Measurements from ENCODE around the gene MTERF4. TPM values are rescaled to one million over a fixed set of nuclear protein-coding genes. Genes with fewer than 3 reads are reported as not detected.
A peak's percentile ranks its signal among the peaks of the same experiment; 100 is the strongest.

Gene MTERF4
- total and polyA plus RNA-seq, 2 of the 13 experiments (the other 11 are each of a cell fraction or from before 2014, with no cell fraction given): 50.5 to 59.8 TPM

GRCh38 chr2:241149925-241150659 is 48.0 kb upstream of the MTERF4 start, which contains the start of gene PPP1R7 (continued):
- TF ChIP-seq ZNF776 (CRISPR knock-in tag; IDR thresholded peaks at IDR 0.05) (peak; percentile 78; the same call in 1 of the 2 replicates), MED8 (CRISPR knock-in tag; IDR thresholded peaks at IDR 0.05; ENCODE audit: insufficient replicate concordance) (peak; percentile 10), SMAD3 (CRISPR knock-in tag; IDR thresholded peaks at IDR 0.05) (peak; percentile 19; the same call in 1 of the 2 replicates), ZNF24 (IDR thresholded peaks at IDR 0.05) (no peak), AHR (CRISPR knock-in tag; IDR thresholded peaks at IDR 0.05) (0 out of 2 replicates have a peak, but pooled peaks have one; percentile 18), YEATS2 (CRISPR knock-in tag; IDR thresholded peaks at IDR 0.05; ENCODE audit: borderline replicate concordance) (peak; percentile 18; the same call in 1 of the 2 replicates), SP2 (CRISPR knock-in tag; IDR thresholded peaks at IDR 0.05) (peak; percentile 72), CREM (IDR thresholded peaks at IDR 0.05) (peak; percentile 73), CREM (CRISPR knock-in tag; IDR thresholded peaks at IDR 0.05) (no peak), SAFB2 (CRISPR knock-in tag; IDR thresholded peaks at IDR 0.05; ENCODE audit: borderline replicate concordance, low read depth) (peak; percentile 74; the same call in 1 of the 2 replicates), POGK (CRISPR knock-in tag; conservative IDR thresholded peaks at IDR 0.05) (no peak), GLMP (CRISPR knock-in tag; IDR thresholded peaks at IDR 0.05; ENCODE audit: borderline replicate concordance) (no peak), ZNF121 (CRISPR knock-in tag; IDR thresholded peaks at IDR 0.05) (peak; percentile 57), RBAK (CRISPR knock-in tag; IDR thresholded peaks at IDR 0.05) (0 out of 2 replicates have a peak, but pooled peaks have one; percentile 35), FOXO1 (CRISPR knock-in tag; IDR thresholded peaks at IDR 0.05) (peak; percentile 5), TRIM24 (CRISPR knock-in tag; IDR thresholded peaks at IDR 0.05) (no peak), ZNF766 (CRISPR knock-in tag; IDR thresholded peaks at IDR 0.05; ENCODE audit: borderline replicate concordance) (peak; percentile 4; the same call in 1 of the 2 replicates), HES4 (CRISPR knock-in tag; IDR thresholded peaks at IDR 0.05; ENCODE audit: borderline replicate concordance) (peak; percentile 83; the same call in 1 of the 2 replicates), FOXK1 (CRISPR knock-in tag; IDR thresholded peaks at IDR 0.05; ENCODE audit: borderline replicate concordance, low read depth) (peak; percentile 33; the same call in 1 of the 2 replicates), ZNF614 (CRISPR knock-in tag; IDR thresholded peaks at IDR 0.05; ENCODE audit: borderline replicate concordance) (peak; percentile 75; the same call in 1 of the 2 replicates)
- TF ChIP-seq, protein P1, sequence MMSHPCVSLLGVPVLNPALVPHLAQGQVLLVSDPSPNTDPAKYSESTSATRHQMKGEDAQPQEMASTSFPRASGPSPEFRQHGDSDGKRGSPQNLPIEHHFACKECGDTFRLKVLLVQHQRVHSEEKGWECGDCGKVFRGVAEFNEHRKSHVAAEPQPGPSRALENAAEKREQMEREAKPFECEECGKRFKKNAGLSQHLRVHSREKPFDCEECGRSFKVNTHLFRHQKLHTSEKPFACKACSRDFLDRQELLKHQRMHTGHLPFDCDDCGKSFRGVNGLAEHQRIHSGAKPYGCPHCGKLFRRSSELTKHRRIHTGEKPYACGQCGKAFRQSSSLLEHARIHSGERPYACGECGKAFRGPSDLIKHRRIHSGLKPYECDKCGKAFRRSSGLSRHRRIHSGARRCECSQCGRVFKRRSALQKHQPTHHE (CRISPR knock-in tag; IDR thresholded peaks at IDR 0.05; ENCODE audit: borderline replicate concordance): peak; percentile 96; the same call in 1 of the 2 replicates
- TF ChIP-seq, protein P2, sequence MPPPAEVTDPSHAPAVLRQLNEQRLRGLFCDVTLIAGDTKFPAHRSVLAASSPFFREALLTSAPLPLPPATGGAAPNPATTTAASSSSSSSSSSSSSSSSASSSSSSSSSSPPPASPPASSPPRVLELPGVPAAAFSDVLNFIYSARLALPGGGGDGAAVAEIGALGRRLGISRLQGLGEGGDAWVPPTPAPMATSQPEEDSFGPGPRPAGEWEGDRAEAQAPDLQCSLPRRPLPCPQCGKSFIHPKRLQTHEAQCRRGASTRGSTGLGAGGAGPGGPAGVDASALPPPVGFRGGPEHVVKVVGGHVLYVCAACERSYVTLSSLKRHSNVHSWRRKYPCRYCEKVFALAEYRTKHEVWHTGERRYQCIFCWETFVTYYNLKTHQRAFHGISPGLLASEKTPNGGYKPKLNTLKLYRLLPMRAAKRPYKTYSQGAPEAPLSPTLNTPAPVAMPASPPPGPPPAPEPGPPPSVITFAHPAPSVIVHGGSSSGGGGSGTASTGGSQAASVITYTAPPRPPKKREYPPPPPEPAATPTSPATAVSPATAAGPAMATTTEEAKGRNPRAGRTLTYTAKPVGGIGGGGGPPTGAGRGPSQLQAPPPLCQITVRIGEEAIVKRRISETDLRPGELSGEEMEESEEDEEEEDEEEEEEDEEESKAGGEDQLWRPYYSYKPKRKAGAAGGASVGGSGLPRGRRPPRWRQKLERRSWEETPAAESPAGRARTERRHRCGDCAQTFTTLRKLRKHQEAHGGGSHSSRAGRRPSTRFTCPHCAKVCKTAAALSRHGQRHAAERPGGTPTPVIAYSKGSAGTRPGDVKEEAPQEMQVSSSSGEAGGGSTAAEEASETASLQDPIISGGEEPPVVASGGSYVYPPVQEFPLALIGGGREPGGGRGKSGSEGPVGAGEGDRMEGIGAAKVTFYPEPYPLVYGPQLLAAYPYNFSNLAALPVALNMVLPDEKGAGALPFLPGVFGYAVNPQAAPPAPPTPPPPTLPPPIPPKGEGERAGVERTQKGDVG (CRISPR knock-in tag; IDR thresholded peaks at IDR 0.05; ENCODE audit: borderline replicate concordance): no peak
